ENCODE measurements around the gene LUC7L2.
"Not testable (repeated sequence)": the region's sequence is repeated elsewhere in the genome, so short reads cannot be mapped to it uniquely, and the experiment has no call there.

- not testable (repeated sequence) for TF ChIP-seq CTCF, POLR2A (IDR thresholded peaks at IDR 0.05)
Measured at GRCh38 chr7:139324709-139325108, 35.0 kb upstream of the LUC7L2 start.

All from esophagus squamous epithelium (tissue), 4 donors.